NT2/D1 (cell line): ENCODE data around the gene ZNF705A.
"Not testable (repeated sequence)": the region's sequence is repeated elsewhere in the genome, so short reads cannot be mapped to it uniquely, and the experiment has no call there.

Source experiments
- YY1 ChIP-seq: IDR thresholded peaks from 2 replicates; pipeline ENCODE4 v1.6.1; 2011; ENCODE audit not compliant: insufficient read length, insufficient read depth
- ZNF274 ChIP-seq: IDR thresholded peaks from 2 replicates; pipeline ENCODE4 v1.6.1; 2011; ENCODE audit warnings: mild to moderate bottlenecking, low read depth, low read length

GRCh38 chr12:8224782-8225181 is 68.0 kb downstream of the ZNF705A start:
- TF ChIP-seq ZNF274, YY1: not testable (repeated sequence)
